Measurements from ENCODE around the gene CACNA2D4.

DNA sequence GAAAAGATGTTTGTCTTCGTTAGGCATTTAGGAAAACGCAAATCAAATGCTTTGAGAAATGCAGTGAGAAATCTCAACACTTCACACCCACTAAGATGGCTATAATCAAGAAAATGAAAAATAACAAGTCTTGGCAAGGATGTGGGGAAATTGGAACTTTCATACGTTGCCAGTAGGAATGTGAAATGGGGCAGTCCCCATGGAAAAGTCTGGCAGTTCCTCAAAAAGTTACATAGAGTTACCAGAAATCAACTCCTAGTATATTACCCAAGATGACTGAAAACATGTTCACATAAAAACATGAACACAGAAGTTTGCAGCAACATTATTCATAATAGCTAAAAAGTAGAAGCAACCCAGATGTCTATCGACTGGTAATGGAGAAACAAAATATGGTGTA, 139.5 kb downstream of the CACNA2D4 start:
- TF ChIP-seq POLR2A (IDR thresholded peaks at IDR 0.05; ENCODE audit: low read depth, low read length) (no peak), POLR2AphosphoS5 (IDR thresholded peaks at IDR 0.05; ENCODE audit: low read depth, low read length) (no peak), TAF1 (IDR thresholded peaks at IDR 0.05; ENCODE audit: low read depth, low read length) (no peak), PAX5 (IDR thresholded peaks at IDR 0.05; ENCODE audit: insufficient read depth, low read length, severe bottlenecking) (no peak), POU2F2 (IDR thresholded peaks at IDR 0.05; ENCODE audit: low read depth, low read length) (no peak)

Data from GM12891 (cell line).